MM.1S (cell line): ENCODE measurements around the gene SLC16A10.

Experiments
- DNase-seq: peaks from one replicate; pipeline ENCODE4 v3.0.0-alpha.2; 2015
- H2AFZ ChIP-seq: fragments of 300-600 bp; sonication (generic); 2 replicates; pipeline ENCODE4 v1.6.0; 2016; ENCODE audit warnings: antibody characterized with exemption, low read length
- H3F3A ChIP-seq: fragments of 300-600 bp; sonication (generic); 2 replicates; pipeline ENCODE4 v1.6.1; 2016; ENCODE audit warnings: mild to moderate bottlenecking, antibody characterized with exemption, low read length, moderate library complexity, mixed read lengths; ENCODE audit not compliant: insufficient read depth
- H3K27ac ChIP-seq: fragments of 300-600 bp; sonication (generic); 2 replicates; pipeline ENCODE4 v1.5.1; 2016; ENCODE audit warnings: mild to moderate bottlenecking, low read length
- H3K27me3 ChIP-seq: fragments of 300-600 bp; sonication (generic); replicated peaks from 2 replicates; pipeline ENCODE4 v1.6.0; 2016; ENCODE audit warnings: low read length; ENCODE audit not compliant: insufficient read depth
- H3K36me3 ChIP-seq: fragments of 300-600 bp; sonication (generic); replicated peaks from 2 replicates; pipeline ENCODE4 v1.6.1; 2016; ENCODE audit warnings: mild to moderate bottlenecking, low read length, mixed read lengths; ENCODE audit not compliant: insufficient read depth
- H3K4me1 ChIP-seq: fragments of 300-600 bp; sonication (generic); 2 replicates; pipeline ENCODE4 v1.6.1; 2016; ENCODE audit warnings: low read length, mixed read lengths
- H3K4me2 ChIP-seq: fragments of 300-600 bp; sonication (generic); 2 replicates; pipeline ENCODE4 v1.6.0; 2016; ENCODE audit warnings: low read depth, low read length
- H3K4me3 ChIP-seq: fragments of 300-600 bp; sonication (generic); 2 replicates; pipeline ENCODE4 v1.5.1; 2016; ENCODE audit warnings: low read length, mixed read lengths
- H3K79me2 ChIP-seq: fragments of 300-600 bp; sonication (generic); 2 replicates; pipeline ENCODE4 v1.6.1; 2016; ENCODE audit warnings: mixed run types, low read length, mixed read lengths
- H3K9ac ChIP-seq: fragments of 300-600 bp; sonication (generic); 2 replicates; pipeline ENCODE4 v1.6.1; 2016; ENCODE audit warnings: low read length, mixed read lengths
- H3K9me2 ChIP-seq: fragments of 300-600 bp; sonication (generic); replicated peaks from 2 replicates; pipeline ENCODE4 v1.6.1; 2016; ENCODE audit warnings: mild to moderate bottlenecking, low read length, mixed read lengths; ENCODE audit not compliant: insufficient read depth
- H3K9me3 ChIP-seq: fragments of 300-600 bp; sonication (generic); replicated peaks from 2 replicates; pipeline ENCODE4 v1.6.1; 2016; ENCODE audit warnings: mild to moderate bottlenecking, low read length, mixed read lengths; ENCODE audit not compliant: insufficient read depth
- H4K20me1 ChIP-seq: fragments of 300-600 bp; sonication (generic); 2 replicates; pipeline ENCODE4 v1.6.1; 2016; ENCODE audit warnings: mild to moderate bottlenecking, low read length, moderate library complexity, mixed read lengths; ENCODE audit not compliant: insufficient read depth
- CTCF ChIP-seq: fragments of 300-600 bp; sonication (generic); IDR thresholded peaks from 2 replicates; pipeline ENCODE4 v1.5.1; 2016; ENCODE audit warnings: antibody characterized with exemption, low read length, mixed read lengths
- EZH2 ChIP-seq: fragments of 300-600 bp; sonication (generic); optimal IDR thresholded peaks from 2 replicates; pipeline ENCODE3; 2017; ENCODE audit warnings: low read depth, mild to moderate bottlenecking, antibody characterized with exemption, low read length, mixed read lengths
- EZH2phosphoT487 ChIP-seq: fragments of 300-600 bp; sonication (generic); IDR thresholded peaks from 2 replicates; pipeline ENCODE4 v1.6.1; 2018; ENCODE audit warnings: antibody characterized with exemption, low read length

SLC16A10 gene

GRCh38 chr6:111076024-111076695, 11.1 kb upstream of the SLC16A10 start:
- Histone ChIP-seq H3K79me2 (no peaks in the 10 kb centered on the region), H3K4me1 (no peaks in the 10 kb centered on the region), H3K27me3 (no peaks in the 10 kb centered on the region), H3K9me2 (no peaks in the 10 kb centered on the region), H3K36me3 (no peaks in the 10 kb centered on the region), H3K4me2 (no peak overlapping the region), H2AFZ (no peak overlapping the region), H3K9me3 (no peaks in the 10 kb centered on the region), H3K9ac (no peak overlapping the region), H3K4me3 (no peak overlapping the region), H4K20me1 (no peaks in the 10 kb centered on the region), H3F3A (no peaks in the 10 kb centered on the region), H3K27ac (no peak overlapping the region)
- no peak for DNase-seq
- TF ChIP-seq EZH2, result no peak
- TF ChIP-seq CTCF, result no peak
- TF ChIP-seq EZH2phosphoT487, result no peak

DNA sequence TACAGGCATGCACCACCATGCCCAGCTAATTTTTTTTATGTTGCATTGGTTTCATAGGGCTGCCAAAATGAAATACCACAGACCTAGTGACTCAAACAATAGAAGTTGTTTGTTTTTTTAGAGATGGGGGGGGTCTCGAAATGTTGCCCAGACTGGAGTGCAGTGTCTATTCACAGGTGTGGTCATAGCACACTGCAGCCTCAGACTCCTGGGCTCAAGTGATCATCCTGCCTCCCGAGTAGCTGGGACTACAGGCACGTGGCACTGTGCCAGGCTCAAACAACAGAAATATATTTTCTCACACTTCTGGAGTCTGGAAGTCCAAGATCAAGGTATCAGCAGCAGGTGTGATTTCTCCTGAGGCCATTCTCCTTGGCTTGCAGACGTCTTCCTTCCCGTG, 6.6 kb upstream of the SLC16A10 start:
- no peak for TF ChIP-seq EZH2phosphoT487
- no peak for TF ChIP-seq CTCF
- no peak for TF ChIP-seq EZH2
- no peaks in the 10 kb centered on the region for H3K36me3 ChIP-seq
- H3K4me1 ChIP-seq, result no peaks in the 10 kb centered on the region
- H3K27ac ChIP-seq, result no peak overlapping the region
- H3K27me3 ChIP-seq, result no peaks in the 10 kb centered on the region
- H4K20me1 ChIP-seq, result no peaks in the 10 kb centered on the region
- H3K9ac ChIP-seq, result no peak overlapping the region
- H3K4me2 ChIP-seq, result no peak overlapping the region
- no peaks in the 10 kb centered on the region for H3K9me3 ChIP-seq
- no peaks in the 10 kb centered on the region for H3K79me2 ChIP-seq
- no peak overlapping the region for H2AFZ ChIP-seq
- H3K9me2 ChIP-seq, result no peaks in the 10 kb centered on the region
- DNase-seq, result no peak
- no peak overlapping the region for H3K4me3 ChIP-seq
- H3F3A ChIP-seq, result no peaks in the 10 kb centered on the region

GRCh38 chr6:111086685-111087084, 618 bp upstream of the SLC16A10 start:
- no peaks in the 10 kb centered on the region for H4K20me1 ChIP-seq
- peak overlapping the region; percentile 71 for H3K4me2 ChIP-seq
- no peak for DNase-seq
- no peaks in the 10 kb centered on the region for H3K9me3 ChIP-seq
- H3K4me1 ChIP-seq, result peaks cover 16% of the 10 kb centered on the region
- H3K9ac ChIP-seq, result peak overlapping the region; percentile 61; the same call in 1 of the 2 replicates
- no peaks in the 10 kb centered on the region for H3K36me3 ChIP-seq
- H3F3A ChIP-seq, result peaks cover 7% of the 10 kb centered on the region
- peaks cover 9% of the 10 kb centered on the region; the same call in 1 of the 2 replicates for H3K79me2 ChIP-seq
- peak overlapping the region; percentile 87 for H2AFZ ChIP-seq
- no peak overlapping the region for H3K27ac ChIP-seq
- H3K4me3 ChIP-seq, result peak overlapping the region; percentile 91
- no peaks in the 10 kb centered on the region for H3K27me3 ChIP-seq
- no peaks in the 10 kb centered on the region for H3K9me2 ChIP-seq
- TF ChIP-seq EZH2phosphoT487 (no peak), EZH2 (no peak), CTCF (no peak)
